HepG2 (cell line): Measurements from ENCODE around the gene DPP8. TPM values are rescaled to one million over a fixed set of nuclear protein-coding genes. Genes with fewer than 3 reads are reported as not detected.

ENCODE experiments used
- ATAC-seq: fragments of 200-7000 bp; cut with Tn5 transposase; 3 replicates; pipeline ENCODE4 v1.9.1; 2020; ENCODE audit warnings: mild to moderate bottlenecking, moderate library complexity
- BruUV-seq: library from RNA; stranded (reverse); fragments of 400-500 nt; replicated peaks from 2 replicates; lab custom pipeline; 2021; lab: Mats Ljungman, UMichigan
- CTCF ChIA-PET: fragments of 300-600 bp; formaldehyde crosslinking; extraction: SDS; loops from one replicate; lab custom pipeline; 2021; ENCODE audit warnings: low total read pairs, inconsistent platforms, low intra/inter-chr PET ratio; lab: Yijun Ruan, JAX
- POLR2A ChIA-PET: fragments of 350-600 bp; sonication (Branson Sonifier 250); formaldehyde crosslinking; loops from one replicate; lab custom pipeline; 2020; ENCODE audit warnings: antibody characterized with exemption, inconsistent platforms; lab: Yijun Ruan, JAX
- DNase-seq: peaks from one replicate; pipeline ENCODE4 v3.0.0-alpha.2; 2015; ENCODE audit warnings: low spot score
- FAIRE-seq: peaks from 3 replicates; lab custom pipeline; 2011; peaks lifted over from hg19 to GRCh38; lab: Jason Lieb, UNC
- H2AFZ ChIP-seq: one replicate; pipeline ENCODE4 v1.6.1; 2011; ENCODE audit warnings: low read length, inconsistent platforms
- H3K27ac ChIP-seq: fragments of 300-600 bp; 3 replicates; pipeline ENCODE4 v1.8.0; 2011; ENCODE audit warnings: mixed run types, mild to moderate bottlenecking, mixed read lengths, low read length, inconsistent platforms; ENCODE audit not compliant: insufficient read depth; ENCODE audit errors: extremely low read length
- H3K27me3 ChIP-seq, 2 experiments: fragments of 200-600 bp in 1 of 2; 2 replicates in 1 of 2; 3 replicates in 1 of 2; pipeline versions ENCODE4 v1.6.0 to v1.8.0; 2011; ENCODE audit warnings: low read length in 2 of 2, mild to moderate bottlenecking in 2 of 2, moderate library complexity in 2 of 2, inconsistent platforms in 1 of 2; ENCODE audit not compliant: insufficient read depth in 2 of 2, control insufficient read depth in 1 of 2
- H3K36me3 ChIP-seq, 2 experiments: fragments of 200-600 bp in 1 of 2; replicated peaks in 1 of 2; 2 replicates in 1 of 2; 3 replicates in 1 of 2; pipeline versions ENCODE4 v1.5.1 to v1.8.0; 2011; ENCODE audit warnings: low read length in 2 of 2, inconsistent platforms in 1 of 2; ENCODE audit not compliant: insufficient read depth in 2 of 2, control insufficient read depth in 1 of 2
- H3K4me1 ChIP-seq: 2 replicates; pipeline ENCODE4 v1.5.1; 2012; ENCODE audit warnings: low read length, inconsistent platforms; ENCODE audit not compliant: insufficient read depth
- H3K4me2 ChIP-seq: 2 replicates; pipeline ENCODE4 v1.6.0; 2011; ENCODE audit warnings: low read depth, low read length, inconsistent platforms
- H3K4me3 ChIP-seq, 3 experiments: fragments of 200-600 bp in 1 of 3; sonication (generic), shearing (Covaris generic) in 1 of 3; replicated peaks in 1 of 3; 2 replicates each; pipeline ENCODE4 v1.5.1; 2011 to 2016; ENCODE audit warnings: low read length in 3 of 3, inconsistent platforms in 2 of 3, low read depth in 2 of 3, mild to moderate bottlenecking in 2 of 3, control low read depth in 1 of 3, mixed read lengths in 1 of 3; ENCODE audit not compliant: insufficient read depth in 1 of 3
- H3K79me2 ChIP-seq: one replicate; pipeline ENCODE4 v1.6.1; 2011; ENCODE audit warnings: low read length, inconsistent platforms; ENCODE audit not compliant: insufficient read depth
- H3K9ac ChIP-seq: 2 replicates; pipeline ENCODE4 v1.6.0; 2011; ENCODE audit warnings: mild to moderate bottlenecking, low read depth, low read length, inconsistent platforms; ENCODE audit not compliant: insufficient read depth
- H3K9me3 ChIP-seq: 2 replicates; pipeline ENCODE4 v1.5.1; 2012; ENCODE audit warnings: mild to moderate bottlenecking, low read length
- H4K20me1 ChIP-seq: 2 replicates; pipeline ENCODE4 v1.6.0; 2011; ENCODE audit warnings: inconsistent platforms, mild to moderate bottlenecking, low read length, moderate library complexity; ENCODE audit not compliant: insufficient read depth
- PAF1 ChIP-seq: IDR thresholded peaks from 2 replicates; pipeline ENCODE4 v1.6.1; 2016; ENCODE audit warnings: missing genetic modification reagents, missing compliant biosample characterization
- PLRG1 ChIP-seq: fragments of 450-650 bp; conservative IDR thresholded peaks from 2 replicates; pipeline ENCODE4 v1.6.1; 2016
- SKI ChIP-seq: fragments of 450-650 bp; IDR thresholded peaks from one replicate; pipeline ENCODE4 v1.6.1; 2018; ENCODE audit warnings: mild to moderate bottlenecking; ENCODE audit not compliant: partially characterized antibody
- ZFP36L2 ChIP-seq: sonication (generic); formaldehyde crosslinking; IDR thresholded peaks from 2 replicates; pipeline ENCODE4 v1.4.0; 2020; ENCODE audit warnings: missing genetic modification reagents
- ZMAT3 ChIP-seq: sonication (generic); formaldehyde crosslinking; conservative IDR thresholded peaks from 2 replicates; pipeline ENCODE4 v1.7.0; 2021; ENCODE audit warnings: missing genetic modification reagents
- ZMYM3 ChIP-seq: sonication (generic); formaldehyde crosslinking; IDR thresholded peaks from 2 replicates; pipeline ENCODE4 v1.5.1; 2020; ENCODE audit warnings: mild to moderate bottlenecking, missing genetic modification reagents
- ZNF24 ChIP-seq: fragments of 450-650 bp; IDR thresholded peaks from 2 replicates; pipeline ENCODE4 v1.6.1; 2017; ENCODE audit warnings: antibody characterized with exemption, mild to moderate bottlenecking
- ZNF264 ChIP-seq: sonication (generic); formaldehyde crosslinking; IDR thresholded peaks from 2 replicates; pipeline ENCODE4 v1.4.0; 2020; ENCODE audit warnings: missing genetic modification reagents
- ZZZ3 ChIP-seq: sonication (generic); formaldehyde crosslinking; IDR thresholded peaks from 2 replicates; pipeline ENCODE4 v1.4.0; 2020; ENCODE audit warnings: missing genetic modification reagents, mild to moderate bottlenecking, borderline replicate concordance
- WGBS: methylation state at CpG from one replicate; pipeline ENCODE4 v1.1.6; 2017; ENCODE audit warnings: low lambda C conversion rate; 5-methylcytosine and 5-hydroxymethylcytosine counted together
- in situ Hi-C: cut with HindIII; loops from 2 replicates; pipeline ENCODE4 v1.10.0; 2017; ENCODE audit warnings: low pct_unique_long_range_greater_than_20kb; ENCODE audit not compliant: extremely low pct_ligation_motif_present
- intact Hi-C: fragments of 100-400 bp; cut with micrococcal nuclease; formaldehyde crosslinking; loops from one replicate; pipeline ENCODE4 v1.10.0; 2022; ENCODE audit not compliant: unreplicated experiment
- polyA plus RNA-seq, 8 experiments: library from polyadenylated mRNA; depleted of rRNA in 3 of 8; stranded (reverse) in 7 of 8; unstranded in 1 of 8; fragments of >200 nt; fragmentation: Illumina TruSeq in 4 of 8; extraction: Trizol in 4 of 8; gene quantifications; 2 replicates each; pipeline versions ENCODE4 v1.2.1 to v1.2.3, GENCODE V29; 2011 to 2016; ENCODE audit warnings: low read depth in 4 of 8, missing spikeins in 1 of 8, mixed read lengths in 1 of 8; ENCODE audit not compliant: insufficient read depth in 1 of 8
- total RNA-seq, 5 experiments: library from RNA; depleted of rRNA; stranded (reverse); fragments of >200 nt; fragmentation: Illumina TruSeq; extraction: Trizol; gene quantifications; 2 replicates each; pipeline ENCODE4 v1.2.3, GENCODE V29; 2016; ENCODE audit warnings: low read depth in 1 of 5
- TF ChIP-seq, protein P1 (sequence below): sonication (generic); formaldehyde crosslinking; IDR thresholded peaks from 2 replicates; pipeline ENCODE4 v1.5.1; 2020; ENCODE audit warnings: missing genetic modification reagents, mild to moderate bottlenecking, borderline replicate concordance
- TF ChIP-seq, protein P2 (sequence below): fragments of 450-650 bp; IDR thresholded peaks from 2 replicates; pipeline ENCODE4 v1.6.1; 2016
- TF ChIP-seq, protein P3 (sequence below): sonication (generic); formaldehyde crosslinking; conservative IDR thresholded peaks from 2 replicates; pipeline ENCODE4 v1.4.0; 2020; ENCODE audit warnings: missing genetic modification reagents
- TF ChIP-seq, protein P4 (sequence below): sonication (generic); formaldehyde crosslinking; IDR thresholded peaks from 2 replicates; pipeline ENCODE4 v1.5.1; 2020; ENCODE audit warnings: mild to moderate bottlenecking, missing genetic modification reagents, borderline replicate concordance

The DPP8 gene
- total and polyA plus RNA-seq, 2 of the 13 experiments (the other 11 are each of a cell fraction or from before 2014, with no cell fraction given), result 18.0 to 26.3 TPM

DNA sequence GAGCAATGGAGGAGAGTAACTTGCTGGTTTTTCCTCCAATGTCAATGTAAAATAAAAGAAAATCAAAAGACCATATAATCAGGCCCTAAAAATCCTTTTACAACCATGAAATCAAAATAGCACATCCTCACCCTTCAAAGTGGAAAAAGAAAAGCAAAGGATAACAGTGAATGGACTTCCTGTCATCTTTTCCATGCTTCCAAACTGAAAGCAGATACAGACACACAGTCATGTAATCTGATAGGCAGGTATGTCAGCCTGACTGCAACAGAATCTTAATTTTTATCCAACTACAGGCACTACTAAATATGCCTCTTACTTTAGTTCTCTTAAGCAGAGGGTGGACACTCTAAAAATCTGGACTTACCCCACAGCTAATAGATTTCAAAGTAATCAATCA, 66.9 kb downstream of the DPP8 start:
- no peaks in the 10 kb centered on the region for H3K4me1 ChIP-seq
- no peaks in the 10 kb centered on the region for H3K79me2 ChIP-seq
- ChIA-PET POLR2A (no interaction called here), CTCF (no interaction called here)
- H4K20me1 ChIP-seq, result no peaks in the 10 kb centered on the region
- intact Hi-C loops (no loop called here), in situ Hi-C loops (no loop called here)
- H3K9ac ChIP-seq, result no peak overlapping the region
- FAIRE-seq (no peak), DNase-seq (no peak), ATAC-seq (no peak)
- no peak overlapping the region for H2AFZ ChIP-seq
- H3K4me3 ChIP-seq, result no peak overlapping the region
- no peaks in the 10 kb centered on the region for H3K27me3 ChIP-seq
- H3K36me3 ChIP-seq, result peaks cover 8 to 50% of the 10 kb centered on the region in 2 experiments; a peak in 4 of 5 replicates
- H3K4me2 ChIP-seq, result no peak overlapping the region
- no peak overlapping the region for H3K27ac ChIP-seq
- TF ChIP-seq ZNF264 (no peak), PAF1 (CRISPR knock-in tag) (no peak), ZMAT3 (CRISPR knock-in tag) (no peak), ZZZ3 (no peak), ZMYM3 (CRISPR knock-in tag) (no peak)
- H3K9me3 ChIP-seq, result no peaks in the 10 kb centered on the region
- no TSS peak for BruUV-seq

DNA sequence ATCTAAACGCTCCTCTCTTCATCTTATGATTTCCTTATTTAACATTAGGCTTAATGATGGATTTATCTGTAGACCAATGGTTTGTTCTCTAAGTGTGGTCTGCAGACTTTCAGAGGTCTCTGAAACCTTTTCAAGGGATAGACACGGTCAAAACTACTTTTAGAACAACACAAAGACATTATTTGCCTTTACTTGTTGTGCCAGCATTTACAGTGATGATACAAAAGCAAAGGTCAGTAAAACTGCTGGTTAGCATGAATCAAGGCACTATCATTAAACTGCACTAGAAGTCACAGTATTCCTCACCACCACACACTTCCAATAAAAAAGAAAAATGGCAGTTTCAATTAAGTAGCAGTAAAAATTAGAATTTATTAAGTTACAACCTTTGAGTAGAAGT, 70.3 kb downstream of the DPP8 start:
- Histone ChIP-seq H3K79me2 (no peaks in the 10 kb centered on the region), H3K4me3 (no peak overlapping the region), H3K36me3 (peaks cover 8 to 36% of the 10 kb centered on the region in 2 experiments; a peak in 4 of 5 replicates), H3K27ac (no peak overlapping the region), H3K9ac (no peak overlapping the region), H4K20me1 (no peaks in the 10 kb centered on the region), H2AFZ (no peak overlapping the region), H3K27me3 (no peaks in the 10 kb centered on the region), H3K4me2 (no peak overlapping the region), H3K4me1 (no peaks in the 10 kb centered on the region), H3K9me3 (no peaks in the 10 kb centered on the region)
- in situ Hi-C loops (no loop called here), intact Hi-C loops (no loop called here)
- WGBS, result 96% methylated on average over 2 of the region's 2 CpGs
- CTCF ChIA-PET, result interaction anchor here (0.8 kb wide), 1 partner anchor 129 kb away, joined by 3 read pairs; no protein-coding TSS in a partner anchor
- BruUV-seq, result no TSS peak
- ATAC-seq, result no peak
- no peak for FAIRE-seq
- DNase-seq, result no peak
- POLR2A ChIA-PET, result no interaction called here
- TF ChIP-seq, protein P1, sequence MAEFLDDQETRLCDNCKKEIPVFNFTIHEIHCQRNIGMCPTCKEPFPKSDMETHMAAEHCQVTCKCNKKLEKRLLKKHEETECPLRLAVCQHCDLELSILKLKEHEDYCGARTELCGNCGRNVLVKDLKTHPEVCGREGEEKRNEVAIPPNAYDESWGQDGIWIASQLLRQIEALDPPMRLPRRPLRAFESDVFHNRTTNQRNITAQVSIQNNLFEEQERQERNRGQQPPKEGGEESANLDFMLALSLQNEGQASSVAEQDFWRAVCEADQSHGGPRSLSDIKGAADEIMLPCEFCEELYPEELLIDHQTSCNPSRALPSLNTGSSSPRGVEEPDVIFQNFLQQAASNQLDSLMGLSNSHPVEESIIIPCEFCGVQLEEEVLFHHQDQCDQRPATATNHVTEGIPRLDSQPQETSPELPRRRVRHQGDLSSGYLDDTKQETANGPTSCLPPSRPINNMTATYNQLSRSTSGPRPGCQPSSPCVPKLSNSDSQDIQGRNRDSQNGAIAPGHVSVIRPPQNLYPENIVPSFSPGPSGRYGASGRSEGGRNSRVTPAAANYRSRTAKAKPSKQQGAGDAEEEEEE (CRISPR knock-in tag), result no peak
- no peak for TF ChIP-seq SKI
- no peak for TF ChIP-seq ZFP36L2 (CRISPR knock-in tag)
- TF ChIP-seq PLRG1, result no peak
- TF ChIP-seq, protein P2, sequence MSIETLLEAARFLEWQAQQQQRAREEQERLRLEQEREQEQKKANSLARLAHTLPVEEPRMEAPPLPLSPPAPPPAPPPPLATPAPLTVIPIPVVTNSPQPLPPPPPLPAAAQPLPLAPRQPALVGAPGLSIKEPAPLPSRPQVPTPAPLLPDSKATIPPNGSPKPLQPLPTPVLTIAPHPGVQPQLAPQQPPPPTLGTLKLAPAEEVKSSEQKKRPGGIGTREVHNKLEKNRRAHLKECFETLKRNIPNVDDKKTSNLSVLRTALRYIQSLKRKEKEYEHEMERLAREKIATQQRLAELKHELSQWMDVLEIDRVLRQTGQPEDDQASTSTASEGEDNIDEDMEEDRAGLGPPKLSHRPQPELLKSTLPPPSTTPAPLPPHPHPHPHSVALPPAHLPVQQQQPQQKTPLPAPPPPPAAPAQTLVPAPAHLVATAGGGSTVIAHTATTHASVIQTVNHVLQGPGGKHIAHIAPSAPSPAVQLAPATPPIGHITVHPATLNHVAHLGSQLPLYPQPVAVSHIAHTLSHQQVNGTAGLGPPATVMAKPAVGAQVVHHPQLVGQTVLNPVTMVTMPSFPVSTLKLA, result no peak
- TF ChIP-seq, protein P3, sequence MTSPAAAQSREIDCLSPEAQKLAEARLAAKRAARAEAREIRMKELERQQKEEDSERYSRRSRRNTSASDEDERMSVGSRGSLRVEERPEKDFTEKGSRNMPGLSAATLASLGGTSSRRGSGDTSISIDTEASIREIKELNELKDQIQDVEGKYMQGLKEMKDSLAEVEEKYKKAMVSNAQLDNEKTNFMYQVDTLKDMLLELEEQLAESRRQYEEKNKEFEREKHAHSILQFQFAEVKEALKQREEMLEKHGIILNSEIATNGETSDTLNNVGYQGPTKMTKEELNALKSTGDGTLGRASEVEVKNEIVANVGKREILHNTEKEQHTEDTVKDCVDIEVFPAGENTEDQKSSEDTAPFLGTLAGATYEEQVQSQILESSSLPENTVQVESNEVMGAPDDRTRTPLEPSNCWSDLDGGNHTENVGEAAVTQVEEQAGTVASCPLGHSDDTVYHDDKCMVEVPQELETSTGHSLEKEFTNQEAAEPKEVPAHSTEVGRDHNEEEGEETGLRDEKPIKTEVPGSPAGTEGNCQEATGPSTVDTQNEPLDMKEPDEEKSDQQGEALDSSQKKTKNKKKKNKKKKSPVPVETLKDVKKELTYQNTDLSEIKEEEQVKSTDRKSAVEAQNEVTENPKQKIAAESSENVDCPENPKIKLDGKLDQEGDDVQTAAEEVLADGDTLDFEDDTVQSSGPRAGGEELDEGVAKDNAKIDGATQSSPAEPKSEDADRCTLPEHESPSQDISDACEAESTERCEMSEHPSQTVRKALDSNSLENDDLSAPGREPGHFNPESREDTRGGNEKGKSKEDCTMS (CRISPR knock-in tag), result no peak
- no peak for TF ChIP-seq ZNF24
- TF ChIP-seq, protein P4, sequence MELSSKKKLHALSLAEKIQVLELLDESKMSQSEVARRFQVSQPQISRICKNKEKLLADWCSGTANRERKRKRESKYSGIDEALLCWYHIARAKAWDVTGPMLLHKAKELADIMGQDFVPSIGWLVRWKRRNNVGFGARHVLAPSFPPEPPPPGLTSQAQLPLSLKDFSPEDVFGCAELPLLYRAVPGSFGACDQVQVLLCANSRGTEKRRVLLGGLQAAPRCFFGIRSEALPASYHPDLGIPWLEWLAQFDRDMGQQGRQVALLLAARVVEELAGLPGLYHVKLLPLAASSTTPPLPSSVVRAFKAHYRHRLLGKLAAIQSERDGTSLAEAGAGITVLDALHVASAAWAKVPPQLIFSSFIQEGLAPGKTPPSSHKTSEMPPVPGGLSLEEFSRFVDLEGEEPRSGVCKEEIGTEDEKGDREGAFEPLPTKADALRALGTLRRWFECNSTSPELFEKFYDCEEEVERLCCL (CRISPR knock-in tag), result no peak
